Osteoblast (primary cell): ENCODE data around the gene ANKRD65. TPM values are rescaled to one million over a fixed set of nuclear protein-coding genes. Genes with fewer than 3 reads are reported as not detected.

Experiments used
- DNase-seq: peaks from one replicate; pipeline ENCODE4 v3.0.0; 2011; ENCODE audit warnings: low spot score, mixed read lengths; ENCODE audit not compliant: insufficient read length; ENCODE audit errors: missing footprints
- H2AFZ ChIP-seq: 2 replicates; pipeline ENCODE4 v1.6.0; 2011; ENCODE audit warnings: mild to moderate bottlenecking, low read length
- H3K27ac ChIP-seq: 2 replicates; pipeline ENCODE4 v1.5.1; 2011; ENCODE audit warnings: mild to moderate bottlenecking, low read depth, low read length, moderate library complexity
- H3K27me3 ChIP-seq: 2 replicates; pipeline ENCODE4 v1.6.0; 2012; ENCODE audit warnings: mild to moderate bottlenecking, control low read depth, inconsistent platforms, low read length, moderate library complexity; ENCODE audit not compliant: insufficient read depth
- H3K36me3 ChIP-seq: 2 replicates; pipeline ENCODE4 v1.5.1; 2011; ENCODE audit warnings: mild to moderate bottlenecking, low read length, control low read depth, moderate library complexity; ENCODE audit not compliant: insufficient read depth
- H3K4me1 ChIP-seq: 2 replicates; pipeline ENCODE4 v1.5.1; 2011; ENCODE audit warnings: mild to moderate bottlenecking, low read length, control low read depth, moderate library complexity; ENCODE audit not compliant: insufficient read depth
- H3K4me2 ChIP-seq: 2 replicates; pipeline ENCODE4 v1.6.0; 2011; ENCODE audit warnings: mild to moderate bottlenecking, low read length; ENCODE audit not compliant: insufficient read depth
- H3K4me3 ChIP-seq: fragments of 200-600 bp; sonication (generic); 3 replicates; pipeline ENCODE4 v1.5.1; 2012; ENCODE audit warnings: mild to moderate bottlenecking, low read length, inconsistent platforms; ENCODE audit not compliant: insufficient read depth
- H3K79me2 ChIP-seq: 2 replicates; pipeline ENCODE4 v1.6.0; 2012; ENCODE audit warnings: mild to moderate bottlenecking, low read length, control low read depth, inconsistent platforms; ENCODE audit not compliant: insufficient read depth
- H3K9me3 ChIP-seq: 2 replicates; pipeline ENCODE4 v1.5.1; 2011; ENCODE audit warnings: low read depth, low read length, control low read depth
- H4K20me1 ChIP-seq: 2 replicates; pipeline ENCODE4 v1.6.0; 2012; ENCODE audit warnings: mild to moderate bottlenecking, low read length, control low read depth; ENCODE audit not compliant: insufficient read depth
- total RNA-seq: library from RNA; depleted of rRNA; stranded (reverse); fragments of >200 nt; gene quantifications from 2 replicates; pipeline ENCODE4 v1.2.3, GENCODE V29; 2012
- TF ChIP-seq, protein P1 (sequence below): IDR thresholded peaks from 2 replicates; pipeline ENCODE4 v1.5.1; 2011; ENCODE audit warnings: mild to moderate bottlenecking, low read depth, low read length, moderate library complexity; ENCODE audit errors: extremely low read depth

ANKRD65 gene
- total RNA-seq, 1 donor, result 1.8 TPM

DNA sequence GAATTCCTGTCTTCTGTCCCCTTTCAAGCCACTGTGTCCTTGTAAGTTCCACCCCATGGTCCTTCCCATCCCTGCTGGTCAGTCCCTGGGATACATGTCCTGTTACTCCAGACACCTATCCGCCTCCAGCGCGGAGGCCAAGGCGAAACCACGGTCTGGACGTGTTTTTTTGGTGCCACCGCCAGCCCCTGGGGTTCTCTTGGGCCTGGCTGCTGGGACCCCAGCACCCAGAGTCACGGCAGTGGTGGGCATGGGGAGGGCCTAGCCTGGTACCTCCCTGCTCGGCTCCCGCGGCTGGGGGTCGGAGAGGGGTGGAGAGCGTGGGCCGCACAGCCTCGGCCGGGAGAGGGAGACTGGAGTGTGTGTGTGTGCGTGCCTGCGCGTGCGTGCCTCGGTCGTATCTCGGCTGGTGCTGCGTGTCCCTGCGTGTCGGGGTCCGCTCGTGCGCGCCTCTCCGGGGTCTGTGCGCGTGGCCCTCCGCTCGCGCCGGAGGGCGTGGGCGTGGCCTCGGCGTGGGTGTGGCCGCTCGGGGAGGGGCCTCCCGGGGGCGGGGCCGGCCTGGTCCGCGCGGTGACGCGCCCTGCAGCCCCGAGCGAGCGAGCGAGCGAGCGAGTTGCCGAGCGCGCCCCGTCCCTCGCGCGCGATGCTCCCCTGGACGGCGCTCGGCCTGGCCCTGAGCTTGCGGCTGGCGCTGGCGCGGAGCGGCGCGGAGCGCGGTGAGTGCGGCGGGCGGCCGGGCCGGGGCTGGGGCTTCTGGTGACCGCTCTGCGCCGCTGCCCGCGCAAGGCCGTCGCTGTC is 14.2 kb upstream of the ANKRD65 start, which contains the start of gene VWA1:
VWA1 (plus strand) TSS at position 585 of the 798 bp plus-strand sequence; CDS start at position 644, 59 bp downstream.
- H3K36me3 ChIP-seq, result no peaks in the 10 kb centered on the region
- DNase-seq, result peak; percentile 100
- no peaks in the 10 kb centered on the region for H4K20me1 ChIP-seq
- H3K79me2 ChIP-seq, result no peaks in the 10 kb centered on the region
- no peak within 1 kb of the TSS for H3K27ac ChIP-seq
- peak within 1 kb of the TSS; percentile 76 for H3K4me2 ChIP-seq
- peak within 1 kb of the TSS; percentile 55 for H3K4me3 ChIP-seq
- H3K27me3 ChIP-seq, result peaks cover 11% of the 10 kb centered on the region
- H2AFZ ChIP-seq, result no peak within 1 kb of the TSS
- no peaks in the 10 kb centered on the region for H3K9me3 ChIP-seq
- H3K4me1 ChIP-seq, result peaks cover 8% of the 10 kb centered on the region
- TF ChIP-seq, protein P1, sequence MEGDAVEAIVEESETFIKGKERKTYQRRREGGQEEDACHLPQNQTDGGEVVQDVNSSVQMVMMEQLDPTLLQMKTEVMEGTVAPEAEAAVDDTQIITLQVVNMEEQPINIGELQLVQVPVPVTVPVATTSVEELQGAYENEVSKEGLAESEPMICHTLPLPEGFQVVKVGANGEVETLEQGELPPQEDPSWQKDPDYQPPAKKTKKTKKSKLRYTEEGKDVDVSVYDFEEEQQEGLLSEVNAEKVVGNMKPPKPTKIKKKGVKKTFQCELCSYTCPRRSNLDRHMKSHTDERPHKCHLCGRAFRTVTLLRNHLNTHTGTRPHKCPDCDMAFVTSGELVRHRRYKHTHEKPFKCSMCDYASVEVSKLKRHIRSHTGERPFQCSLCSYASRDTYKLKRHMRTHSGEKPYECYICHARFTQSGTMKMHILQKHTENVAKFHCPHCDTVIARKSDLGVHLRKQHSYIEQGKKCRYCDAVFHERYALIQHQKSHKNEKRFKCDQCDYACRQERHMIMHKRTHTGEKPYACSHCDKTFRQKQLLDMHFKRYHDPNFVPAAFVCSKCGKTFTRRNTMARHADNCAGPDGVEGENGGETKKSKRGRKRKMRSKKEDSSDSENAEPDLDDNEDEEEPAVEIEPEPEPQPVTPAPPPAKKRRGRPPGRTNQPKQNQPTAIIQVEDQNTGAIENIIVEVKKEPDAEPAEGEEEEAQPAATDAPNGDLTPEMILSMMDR, result no peak

DNA sequence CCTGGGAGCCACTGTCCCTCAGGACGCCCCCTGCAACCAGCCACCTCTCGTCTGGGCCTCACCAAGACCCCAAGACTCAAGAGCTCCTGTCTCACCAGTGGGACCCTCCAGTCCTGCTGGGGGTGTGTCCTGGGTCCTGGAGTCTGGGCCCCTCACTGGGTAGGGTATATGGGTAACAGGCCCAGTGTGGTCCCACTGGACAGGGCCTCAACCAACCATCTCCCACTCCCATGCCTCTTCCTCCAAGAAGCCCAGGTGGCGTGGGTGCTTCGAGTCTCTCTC is 13.7 kb upstream of the ANKRD65 start:
- no peak for DNase-seq
- Histone ChIP-seq H3K36me3 (no peaks in the 10 kb centered on the region), H3K4me3 (no peak overlapping the region), H2AFZ (no peak overlapping the region), H3K27me3 (peaks cover 11% of the 10 kb centered on the region), H3K9me3 (no peaks in the 10 kb centered on the region), H3K4me2 (peak overlapping the region; percentile 76), H3K4me1 (peaks cover 13% of the 10 kb centered on the region), H3K79me2 (no peaks in the 10 kb centered on the region), H4K20me1 (no peaks in the 10 kb centered on the region), H3K27ac (no peak overlapping the region)
- TF ChIP-seq, protein P1, result no peak

GRCh38 chr1:1434131-1434823 is 13.2 kb upstream of the ANKRD65 start:
- Histone ChIP-seq H3K9me3 (no peaks in the 10 kb centered on the region), H3K27me3 (peaks cover 11% of the 10 kb centered on the region), H3K4me1 (peaks cover 13% of the 10 kb centered on the region), H3K4me2 (no peak overlapping the region), H3K4me3 (no peak overlapping the region), H3K27ac (no peak overlapping the region), H4K20me1 (no peaks in the 10 kb centered on the region), H2AFZ (no peak overlapping the region), H3K79me2 (no peaks in the 10 kb centered on the region), H3K36me3 (no peaks in the 10 kb centered on the region)
- TF ChIP-seq, protein P1, result no peak
- DNase-seq, result peak; percentile 89

GRCh38 chr1:1433804-1434130 is 12.7 kb upstream of the ANKRD65 start:
- peaks cover 13% of the 10 kb centered on the region for H3K4me1 ChIP-seq
- TF ChIP-seq, protein P1, result no peak
- H4K20me1 ChIP-seq, result no peaks in the 10 kb centered on the region
- no peaks in the 10 kb centered on the region for H3K79me2 ChIP-seq
- no peak overlapping the region for H3K4me2 ChIP-seq
- DNase-seq, result peak; percentile 95
- no peak overlapping the region for H3K4me3 ChIP-seq
- no peaks in the 10 kb centered on the region for H3K9me3 ChIP-seq
- H3K27me3 ChIP-seq, result peaks cover 11% of the 10 kb centered on the region
- no peak overlapping the region for H2AFZ ChIP-seq
- H3K27ac ChIP-seq, result no peak overlapping the region
- no peaks in the 10 kb centered on the region for H3K36me3 ChIP-seq
